ENCODE results near the gene ARHGAP31.
A peak's percentile ranks its signal among the peaks of the same experiment; 100 is the strongest.

ARHGAP31 gene

DNA sequence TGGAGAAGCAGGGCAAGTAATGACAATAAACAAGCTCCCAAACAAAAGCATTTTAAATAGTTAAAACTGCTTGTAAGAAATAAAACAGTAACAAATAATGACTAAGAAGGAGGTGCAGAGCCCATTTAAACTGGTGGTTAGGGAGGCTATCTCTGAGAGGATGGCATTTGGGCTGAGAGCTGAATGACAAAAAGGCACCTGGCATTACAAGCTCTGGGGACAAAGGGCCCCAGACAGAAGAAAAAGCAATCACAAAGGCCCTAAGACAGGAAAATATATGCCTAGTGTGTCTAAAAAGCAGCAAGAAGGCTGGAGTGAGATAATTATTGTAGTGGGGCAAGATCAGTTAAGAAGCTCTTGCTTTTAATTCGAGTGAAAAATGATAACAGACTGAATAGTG, 159.6 kb downstream of the ARHGAP31 start:
- DNase-seq, result no peak

DNA sequence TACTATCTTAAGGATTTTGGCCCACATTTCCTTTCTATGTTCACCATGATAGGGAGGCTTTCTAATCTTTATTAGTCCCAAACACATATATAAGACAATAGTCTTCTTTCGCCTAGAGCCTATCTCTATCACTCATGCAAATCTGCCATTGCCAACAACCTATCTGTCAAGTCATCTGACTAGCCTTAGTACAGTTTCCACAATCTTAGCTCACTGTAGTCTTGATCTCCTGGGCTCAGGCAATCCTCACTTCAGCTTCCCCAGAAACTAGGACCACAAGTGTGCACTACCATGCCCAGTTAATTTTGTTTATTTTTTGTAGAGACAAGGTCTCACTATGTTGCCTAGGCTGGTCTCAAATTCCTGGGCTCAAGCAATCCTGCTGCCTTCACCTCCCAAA, 162.3 kb downstream of the ARHGAP31 start:
- DNase-seq, result no peak

DNA sequence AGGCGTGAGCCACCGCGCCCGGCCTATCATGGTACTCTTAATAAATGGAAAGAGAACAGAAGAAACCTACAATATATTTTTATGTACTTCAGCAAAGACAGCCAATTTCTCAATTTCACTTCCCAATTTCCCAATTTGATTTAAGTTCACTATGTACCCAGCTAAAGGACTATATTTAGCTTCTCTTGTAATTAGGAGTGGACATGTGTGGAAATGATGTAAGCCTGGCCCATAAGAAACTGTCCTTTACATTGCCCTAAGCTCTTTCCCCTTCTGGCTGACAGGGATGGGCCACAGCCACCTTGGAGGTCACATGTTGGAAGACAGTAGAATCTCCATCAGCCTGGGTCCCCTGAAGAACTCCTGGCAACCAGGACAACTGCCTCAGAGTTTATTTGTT, 163.1 kb downstream of the ARHGAP31 start:
- no peak for DNase-seq

DNA sequence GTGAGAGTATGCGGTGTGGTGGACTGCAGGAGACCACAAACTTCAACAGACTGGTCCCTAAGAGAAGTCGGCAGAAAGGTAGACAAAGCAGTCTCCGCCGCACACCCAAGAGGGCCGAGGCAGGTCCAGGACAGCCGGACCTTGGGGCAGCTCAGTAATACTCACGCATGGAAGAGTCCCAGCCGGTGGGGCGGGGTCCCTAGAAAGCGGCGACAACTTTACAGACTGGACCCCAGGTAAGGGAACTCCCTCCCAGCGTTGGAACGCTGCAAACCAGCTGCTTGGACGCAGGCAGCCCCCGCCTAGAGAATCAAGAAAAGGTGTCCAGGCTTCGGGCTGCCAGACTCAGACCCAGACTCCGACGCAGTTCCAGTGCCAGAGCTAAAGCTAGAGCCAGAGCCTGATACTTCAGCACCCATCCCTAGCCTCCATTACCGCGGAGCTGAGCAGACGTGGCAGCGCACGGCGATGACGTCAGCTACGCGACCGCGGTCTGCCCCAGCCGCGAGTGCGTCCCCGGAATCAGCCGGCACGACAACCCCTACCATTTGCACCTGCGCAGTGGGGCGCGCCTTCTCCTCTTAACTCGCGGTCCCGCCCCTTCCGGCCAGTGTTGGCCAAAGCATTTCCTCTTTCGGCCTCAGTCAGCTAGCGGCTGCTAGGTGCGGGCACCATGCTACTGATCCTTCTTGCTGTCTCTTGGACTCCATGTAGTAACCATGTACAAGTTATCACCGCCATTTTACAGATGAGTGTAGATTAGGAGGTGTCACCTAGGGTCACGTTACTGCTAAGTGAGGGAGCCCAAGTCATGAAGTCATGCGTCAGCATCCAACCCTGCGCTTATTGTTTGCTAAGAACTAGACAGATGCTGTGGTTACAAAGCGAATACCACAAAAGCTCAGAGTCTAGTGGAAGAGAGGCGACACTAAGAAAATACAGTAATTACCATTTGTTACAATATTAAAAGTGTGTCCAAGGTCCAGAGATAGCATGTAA, 169.3 kb downstream of the ARHGAP31 start, which contains the start of gene TMEM39A:
TMEM39A (minus strand) TSS at position 445 of the 999 bp plus-strand sequence. CDS start 1,541 bp downstream, outside the sequence.
- DNase-seq, result peak; percentile 97 to 98 (median 97)

DNA sequence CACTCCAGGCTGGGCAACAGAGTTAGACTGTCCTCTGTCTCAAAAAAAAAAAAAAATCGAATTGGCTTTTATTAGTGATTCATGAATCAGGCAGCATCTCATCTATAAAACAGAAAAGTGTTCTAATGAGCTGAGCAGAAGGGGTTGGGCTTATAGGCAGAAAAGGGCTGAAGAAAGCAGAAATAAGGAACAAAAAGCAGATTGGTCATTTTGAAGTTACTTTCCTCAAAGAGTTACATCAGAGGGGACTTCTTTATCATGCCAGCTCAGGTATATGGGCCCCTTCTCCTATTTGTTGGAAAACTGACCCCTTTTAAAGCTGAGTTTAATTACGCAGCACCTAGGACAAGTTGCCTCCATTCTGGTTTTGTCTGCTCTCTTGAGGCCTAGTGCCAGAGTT, 173.9 kb downstream of the ARHGAP31 start:
- no peak for DNase-seq

DNA sequence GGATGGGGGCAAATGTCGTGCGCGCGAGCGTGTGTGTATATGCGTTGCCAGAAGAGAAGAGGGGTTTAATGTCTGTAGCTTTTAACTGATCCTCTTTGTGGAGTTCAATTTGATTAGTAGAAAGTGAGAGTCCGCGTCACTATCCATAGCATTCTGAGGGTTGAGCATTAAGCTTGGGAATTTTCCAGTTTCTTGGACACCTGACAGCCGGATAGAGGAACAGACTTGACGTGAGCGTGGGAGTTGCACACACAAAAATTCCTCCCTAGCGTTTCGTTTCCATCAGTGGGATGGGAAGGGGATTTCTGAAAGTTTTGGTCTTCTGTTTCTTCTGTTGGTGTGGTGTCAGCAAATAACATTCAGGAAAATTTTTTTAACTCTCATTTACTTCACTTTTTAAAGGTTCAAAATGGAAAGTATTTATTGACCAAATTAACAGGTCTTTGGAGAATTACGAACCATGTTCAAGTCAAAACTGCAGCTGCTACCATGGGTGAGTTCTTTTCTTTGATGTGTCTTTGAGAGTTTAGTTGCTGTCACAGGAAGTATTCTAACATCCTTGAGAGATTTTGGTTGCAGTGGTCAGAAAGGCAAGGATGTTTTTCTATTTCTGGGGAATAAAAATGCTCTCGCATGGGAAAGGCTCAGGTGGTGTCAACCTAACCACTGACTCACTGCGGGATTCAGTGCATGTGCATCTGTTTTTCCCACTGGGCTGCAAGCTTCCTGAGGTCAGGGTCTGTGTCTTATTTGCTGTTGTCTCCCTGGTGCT, 175.4 kb downstream of the ARHGAP31 start:
- no peak for DNase-seq
